Body of pancreas (tissue), 4 donors: ENCODE data around the gene TNFAIP8. TPM values are rescaled to one million over a fixed set of nuclear protein-coding genes. Genes with fewer than 3 reads are reported as not detected.

Source experiments
- ATAC-seq: fragments of 150-250 bp; one replicate; pipeline ENCODE4 v1.9.1; 2016
- DNase-seq, 4 donors: peaks; one replicate each; pipeline ENCODE4 v3.0.0-alpha.2; 2019
- H3K27ac ChIP-seq, 4 donors: fragments of 200-600 bp; sonication (generic); 1 replicate in 3 of 4; 2 replicates in 1 of 4; pipeline versions ENCODE4 v1.5.1 to v1.6.1; 2016 to 2019; ENCODE audit warnings: mild to moderate bottlenecking in 1 of 4, mixed read lengths in 1 of 4, moderate library complexity in 1 of 4
- H3K27me3 ChIP-seq, 2 donors: fragments of 200-600 bp; sonication (generic); one replicate each; pipeline ENCODE4 v1.6.0; 2016; ENCODE audit warnings: mild to moderate bottlenecking in 1 of 2
- H3K36me3 ChIP-seq, 2 donors: fragments of 200-600 bp; sonication (generic); replicated peaks in 1 of 2; 2 replicates each; pipeline ENCODE4 v1.5.1; 2016; ENCODE audit warnings: low read depth in 2 of 2; ENCODE audit not compliant: insufficient read depth in 1 of 2
- H3K4me1 ChIP-seq: fragments of 200-600 bp; sonication (generic); one replicate; pipeline ENCODE4 v1.6.0; 2016
- H3K4me3 ChIP-seq, 2 donors: fragments of 200-600 bp; sonication (generic); 1 replicate in 1 of 2; 2 replicates in 1 of 2; pipeline ENCODE4 v1.5.1; 2016 to 2019
- H3K9me3 ChIP-seq, 3 donors: fragments of 200-600 bp; sonication (generic); 1 replicate in 2 of 3; 2 replicates in 1 of 3; pipeline ENCODE4 v1.5.1; 2016
- POLR2A ChIP-seq, 3 donors: fragments of 450-650 bp; IDR thresholded peaks; one replicate each; pipeline ENCODE4 v1.6.1; 2016; ENCODE audit warnings: antibody characterized with exemption in 3 of 3, mild to moderate bottlenecking in 2 of 3
- WGBS, 2 donors: methylation state at CpG; one replicate each; pipeline ENCODE4 v1.1.5; 2017; 5-methylcytosine and 5-hydroxymethylcytosine counted together
- intact Hi-C: fragments of 100-400 bp; cut with DNase I; formaldehyde crosslinking; loops from one replicate; pipeline ENCODE4 v1.15.1; 2023
- total RNA-seq, 2 donors: library from RNA; depleted of rRNA; stranded (reverse); fragments of >200 nt; gene quantifications; one replicate each; pipeline ENCODE4 v1.1.0, GENCODE V29; 2016
- TF ChIP-seq, protein P1 (sequence below), 7 experiments: fragments of 450-650 bp in 4 of 7; fragments of 200-600 bp in 3 of 7; sonication (generic) in 3 of 7; IDR thresholded peaks; one replicate each; pipeline ENCODE4 v1.5.1; 2016 to 2019; ENCODE audit warnings: antibody characterized with exemption in 7 of 7

The TNFAIP8 gene
- total RNA-seq, 2 donors from 2014 or later = 15.8 to 32.3 TPM

DNA sequence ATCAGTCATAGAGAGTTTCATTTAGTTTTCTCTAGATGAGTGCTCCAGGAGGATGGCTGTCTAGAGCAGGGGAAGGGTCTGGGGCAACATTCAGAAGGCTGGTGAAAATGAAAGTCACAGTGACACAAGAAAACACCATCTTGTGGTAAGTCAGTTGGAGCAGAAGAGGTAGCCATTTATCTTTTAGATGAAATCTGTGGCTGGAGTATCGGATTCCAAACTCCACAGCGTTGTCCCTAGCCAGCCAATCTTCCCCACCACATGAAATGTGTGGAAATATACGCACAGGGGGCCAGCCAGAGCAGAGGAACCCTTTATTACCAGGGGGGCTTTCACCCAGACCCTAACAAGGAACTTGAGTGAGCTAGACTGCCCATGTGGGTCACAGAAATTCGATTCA lies 15.9 kb upstream of the TNFAIP8 start:
- no peaks in the 10 kb centered on the region for H3K36me3 ChIP-seq
- H3K4me3 ChIP-seq = no peak overlapping the region
- H3K4me1 ChIP-seq = peaks cover 22% of the 10 kb centered on the region
- DNase-seq (no peak), ATAC-seq (no peak)
- intact Hi-C loops = no loop called here
- WGBS, 2 donors = 72 to 86% methylated on average over 4 of the region's 4 CpGs
- H3K27me3 ChIP-seq = no peaks in the 10 kb centered on the region
- H3K9me3 ChIP-seq = no peaks in the 10 kb centered on the region
- no peak overlapping the region for H3K27ac ChIP-seq
- no peak for TF ChIP-seq POLR2A (IDR thresholded peaks at IDR 0.05)
- TF ChIP-seq, protein P1, sequence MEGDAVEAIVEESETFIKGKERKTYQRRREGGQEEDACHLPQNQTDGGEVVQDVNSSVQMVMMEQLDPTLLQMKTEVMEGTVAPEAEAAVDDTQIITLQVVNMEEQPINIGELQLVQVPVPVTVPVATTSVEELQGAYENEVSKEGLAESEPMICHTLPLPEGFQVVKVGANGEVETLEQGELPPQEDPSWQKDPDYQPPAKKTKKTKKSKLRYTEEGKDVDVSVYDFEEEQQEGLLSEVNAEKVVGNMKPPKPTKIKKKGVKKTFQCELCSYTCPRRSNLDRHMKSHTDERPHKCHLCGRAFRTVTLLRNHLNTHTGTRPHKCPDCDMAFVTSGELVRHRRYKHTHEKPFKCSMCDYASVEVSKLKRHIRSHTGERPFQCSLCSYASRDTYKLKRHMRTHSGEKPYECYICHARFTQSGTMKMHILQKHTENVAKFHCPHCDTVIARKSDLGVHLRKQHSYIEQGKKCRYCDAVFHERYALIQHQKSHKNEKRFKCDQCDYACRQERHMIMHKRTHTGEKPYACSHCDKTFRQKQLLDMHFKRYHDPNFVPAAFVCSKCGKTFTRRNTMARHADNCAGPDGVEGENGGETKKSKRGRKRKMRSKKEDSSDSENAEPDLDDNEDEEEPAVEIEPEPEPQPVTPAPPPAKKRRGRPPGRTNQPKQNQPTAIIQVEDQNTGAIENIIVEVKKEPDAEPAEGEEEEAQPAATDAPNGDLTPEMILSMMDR (IDR thresholded peaks at IDR 0.05) = no peak

DNA sequence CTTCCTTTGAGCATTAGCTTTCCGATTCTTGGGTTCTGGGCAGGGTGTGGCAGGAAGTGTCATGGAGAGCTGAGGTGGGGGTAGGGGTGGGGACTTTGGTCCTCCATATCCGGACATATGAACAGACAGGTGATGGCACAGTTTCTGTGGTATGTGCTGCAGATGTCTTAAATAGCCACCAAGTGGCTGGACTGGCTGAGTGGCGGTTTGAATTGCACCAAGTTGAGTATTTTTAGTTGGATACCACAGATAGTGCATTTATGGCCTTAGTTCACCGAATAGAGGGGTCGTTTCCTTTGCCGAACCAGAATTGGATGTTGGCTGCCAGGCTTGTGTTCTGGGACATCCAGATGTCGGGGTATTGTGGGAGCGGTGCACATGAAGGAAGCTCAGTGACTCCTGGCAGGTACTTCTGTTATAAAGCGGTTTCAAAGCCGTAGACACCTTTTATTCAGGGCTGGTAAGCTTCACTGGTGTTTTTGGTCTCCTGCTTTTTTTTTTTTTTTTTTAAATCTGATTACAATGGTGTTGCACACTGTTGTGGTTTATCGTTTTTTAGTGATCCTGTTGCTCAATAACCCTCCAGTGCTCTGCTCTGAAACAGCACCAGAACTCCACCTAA lies 15.1 kb upstream of the TNFAIP8 start:
- H3K27ac ChIP-seq = no peak overlapping the region
- DNase-seq = no peak
- TF ChIP-seq, protein P1 (IDR thresholded peaks at IDR 0.05) = no peak
- TF ChIP-seq POLR2A (IDR thresholded peaks at IDR 0.05) = no peak
- 64 to 79% methylated on average over 11 of the region's 11 CpGs for WGBS, 2 donors
- H3K4me1 ChIP-seq = peaks cover 19% of the 10 kb centered on the region
- no peaks in the 10 kb centered on the region for H3K27me3 ChIP-seq
- intact Hi-C loops = no loop called here
- no peak for ATAC-seq
- no peaks in the 10 kb centered on the region for H3K9me3 ChIP-seq
- no peak overlapping the region for H3K4me3 ChIP-seq
- no peaks in the 10 kb centered on the region for H3K36me3 ChIP-seq

DNA sequence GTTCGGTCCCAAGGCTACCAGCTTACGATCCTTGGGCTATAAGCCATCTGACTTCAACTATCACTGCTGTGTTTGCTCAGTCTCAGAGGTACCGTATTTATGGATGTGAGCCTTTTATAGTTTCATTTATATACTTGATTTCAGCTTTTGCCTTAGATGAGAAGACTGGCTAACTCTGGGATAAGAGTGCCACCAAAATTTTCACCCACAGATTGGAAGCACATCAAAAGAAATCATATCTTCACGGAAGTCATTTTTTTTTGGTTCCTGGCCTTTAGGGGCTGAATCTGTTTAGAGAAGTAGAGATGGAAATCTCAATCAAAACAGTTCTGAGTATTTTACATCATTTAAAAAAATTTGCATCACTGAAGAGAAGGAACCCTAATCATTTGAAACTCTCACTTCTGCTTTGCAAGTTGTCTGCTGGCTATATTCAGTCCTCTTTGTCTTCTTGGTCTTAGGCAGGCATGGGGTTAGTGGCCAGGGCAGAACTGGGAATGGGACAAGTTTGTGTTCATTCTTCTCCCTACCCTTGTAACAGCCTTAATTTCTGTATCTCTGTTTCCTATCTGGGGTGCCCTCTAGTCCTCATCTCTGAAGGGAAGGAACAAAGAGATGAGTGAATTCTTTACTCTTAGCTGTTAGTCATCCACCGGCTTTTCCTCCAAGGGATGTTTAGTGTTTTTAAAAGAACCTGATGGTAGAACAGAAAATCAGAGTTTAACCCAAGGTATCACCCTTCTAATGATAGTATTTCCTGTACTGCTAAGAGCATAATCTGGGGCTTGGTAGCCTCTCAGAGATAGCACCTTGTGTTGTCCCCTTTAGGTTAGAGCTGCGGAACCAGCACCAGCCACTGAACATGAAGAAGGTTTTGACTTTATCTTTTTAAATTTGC lies 14.1 kb upstream of the TNFAIP8 start:
- H3K4me3 ChIP-seq = no peak overlapping the region
- H3K9me3 ChIP-seq = no peaks in the 10 kb centered on the region
- H3K4me1 ChIP-seq = peaks cover 19% of the 10 kb centered on the region
- DNase-seq = no peak
- no peaks in the 10 kb centered on the region for H3K36me3 ChIP-seq
- peak overlapping the region in 1 of 4 donors; percentile 38 for H3K27ac ChIP-seq
- no peak for TF ChIP-seq POLR2A (IDR thresholded peaks at IDR 0.05)
- intact Hi-C loops = no loop called here
- no peaks in the 10 kb centered on the region for H3K27me3 ChIP-seq
- ATAC-seq = no peak
- WGBS, 2 donors = 50 to 52% methylated on average over 6 of the region's 6 CpGs

DNA sequence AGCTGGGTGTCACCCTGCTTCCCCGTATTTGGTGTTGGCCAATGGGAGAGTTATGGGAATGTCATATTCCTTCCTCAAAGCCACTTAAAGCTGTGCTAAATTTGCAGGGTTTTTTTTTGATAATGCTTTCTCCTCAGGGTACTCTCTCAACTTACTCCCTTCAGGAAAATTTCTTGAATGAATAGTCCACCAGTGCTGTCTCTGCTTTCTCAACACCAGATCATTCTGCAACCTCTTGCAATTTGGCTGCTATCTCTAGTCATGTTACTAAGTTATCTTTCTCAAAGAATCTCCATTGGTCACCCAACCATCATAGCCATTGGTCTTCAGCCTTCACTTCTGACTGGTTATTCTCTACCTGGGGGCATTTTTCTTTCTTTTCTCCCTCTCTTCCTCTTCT lies 13.4 kb upstream of the TNFAIP8 start:
- H3K4me1 ChIP-seq = peaks cover 13% of the 10 kb centered on the region
- 65 to 89% methylated on average over 1 of the region's 1 CpG for WGBS, 2 donors
- ATAC-seq (no peak), DNase-seq (no peak)
- H3K27me3 ChIP-seq = no peaks in the 10 kb centered on the region
- H3K36me3 ChIP-seq = no peaks in the 10 kb centered on the region
- H3K27ac ChIP-seq = no peak overlapping the region
- H3K9me3 ChIP-seq = no peaks in the 10 kb centered on the region
- intact Hi-C loops = no loop called here
- no peak overlapping the region for H3K4me3 ChIP-seq
- TF ChIP-seq, protein P1 (IDR thresholded peaks at IDR 0.05) = no peak
- TF ChIP-seq POLR2A (IDR thresholded peaks at IDR 0.05) = no peak

DNA sequence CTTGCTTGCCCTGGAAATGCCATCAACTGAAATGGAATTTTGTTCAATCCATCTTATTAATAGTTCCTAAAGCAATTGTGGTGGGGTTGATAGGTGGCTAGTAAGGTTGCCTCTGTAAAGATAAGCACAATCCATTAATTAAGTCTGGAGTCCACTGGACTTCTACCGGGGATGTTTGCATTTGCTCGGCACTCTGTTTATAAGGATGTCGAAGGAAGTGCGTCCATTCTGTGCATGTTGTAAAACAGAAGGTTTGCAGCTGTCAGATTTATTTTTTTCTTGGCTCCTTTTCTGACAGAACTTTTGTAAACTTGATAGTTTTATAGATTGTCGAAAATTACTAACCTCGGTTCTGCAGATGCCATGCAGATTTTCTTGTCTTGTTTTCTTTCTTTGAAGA lies 12.8 kb upstream of the TNFAIP8 start:
- H3K9me3 ChIP-seq = no peaks in the 10 kb centered on the region
- H3K27me3 ChIP-seq = no peaks in the 10 kb centered on the region
- peaks cover 7% of the 10 kb centered on the region for H3K4me1 ChIP-seq
- no peaks in the 10 kb centered on the region for H3K36me3 ChIP-seq
- DNase-seq (no peak), ATAC-seq (no peak)
- H3K27ac ChIP-seq = no peak overlapping the region
- H3K4me3 ChIP-seq = no peak overlapping the region
- intact Hi-C loops = no loop called here
- 23 to 29% methylated on average over 6 of the region's 6 CpGs for WGBS, 2 donors
- no peak for TF ChIP-seq POLR2A (IDR thresholded peaks at IDR 0.05)
- TF ChIP-seq, protein P1 (IDR thresholded peaks at IDR 0.05) = no peak
